CD14-positive monocyte (primary cell): ENCODE measurements around the gene AAR2. TPM values are rescaled to one million over a fixed set of nuclear protein-coding genes. Genes with fewer than 3 reads are reported as not detected.

Experiments used
- DNase-seq, 3 donors: peaks; one replicate each; pipeline ENCODE4 v3.0.0-alpha.2; 2011 to 2022
- H2AFZ ChIP-seq: 2 replicates; pipeline ENCODE4 v1.6.0; 2012; ENCODE audit warnings: mild to moderate bottlenecking, low read depth, low read length, inconsistent platforms; ENCODE audit not compliant: insufficient read depth, poor library complexity, severe bottlenecking
- H3K27ac ChIP-seq, 2 donors: 1 replicate in 1 of 2; 2 replicates in 1 of 2; pipeline ENCODE4 v1.5.1; 2012 to 2013; ENCODE audit warnings: low read length in 2 of 2, control low read depth in 1 of 2, inconsistent platforms in 1 of 2, low read depth in 1 of 2, mild to moderate bottlenecking in 1 of 2
- H3K27me3 ChIP-seq, 2 donors: one replicate each; pipeline versions ENCODE4 v1.6.0 to v1.6.1; 2011 to 2013; ENCODE audit warnings: low read length in 2 of 2; ENCODE audit not compliant: control insufficient read depth in 2 of 2, insufficient read depth in 2 of 2
- H3K36me3 ChIP-seq, 2 donors: replicated peaks in 1 of 2; 1 replicate in 1 of 2; 2 replicates in 1 of 2; pipeline versions ENCODE4 v1.5.1 to v1.6.1; 2012 to 2013; ENCODE audit warnings: low read length in 2 of 2, control low read depth in 1 of 2, inconsistent platforms in 1 of 2, mild to moderate bottlenecking in 1 of 2; ENCODE audit not compliant: insufficient read depth in 2 of 2, control insufficient read depth in 1 of 2
- H3K4me1 ChIP-seq, 2 donors: 1 replicate in 1 of 2; 2 replicates in 1 of 2; pipeline versions ENCODE4 v1.5.1 to v1.6.1; 2012 to 2013; ENCODE audit warnings: low read length in 2 of 2, control low read depth in 1 of 2, inconsistent platforms in 1 of 2, mild to moderate bottlenecking in 1 of 2, moderate library complexity in 1 of 2; ENCODE audit not compliant: insufficient read depth in 2 of 2, control insufficient read depth in 1 of 2
- H3K4me2 ChIP-seq: replicated peaks from 2 replicates; pipeline ENCODE3; 2012; ENCODE audit warnings: low read length, moderate library complexity, mild to moderate bottlenecking; ENCODE audit not compliant: poor library complexity, severe bottlenecking; ENCODE audit errors: extremely low read depth
- H3K4me3 ChIP-seq, 3 experiments: fragments of 200-600 bp in 1 of 3; sonication (generic) in 1 of 3; replicated peaks in 1 of 3; 1 replicate in 2 of 3; 2 replicates in 1 of 3; pipeline ENCODE4 v1.5.1; 2011 to 2013; ENCODE audit warnings: low read length in 3 of 3, mild to moderate bottlenecking in 3 of 3, control low read depth in 2 of 3, low read depth in 2 of 3, inconsistent platforms in 1 of 3, moderate library complexity in 1 of 3
- H3K79me2 ChIP-seq: 2 replicates; pipeline ENCODE4 v1.6.0; 2012; ENCODE audit warnings: mild to moderate bottlenecking, control low read depth, inconsistent platforms, low read length, moderate library complexity; ENCODE audit not compliant: insufficient read depth
- H3K9ac ChIP-seq: 2 replicates; pipeline ENCODE4 v1.6.0; 2017; ENCODE audit warnings: low read length, mild to moderate bottlenecking; ENCODE audit not compliant: insufficient read depth, poor library complexity, severe bottlenecking
- H3K9me3 ChIP-seq, 2 donors: replicated peaks in 1 of 2; 1 replicate in 1 of 2; 2 replicates in 1 of 2; pipeline versions ENCODE4 v1.5.1 to v1.6.1; 2012 to 2013; ENCODE audit warnings: low read length in 2 of 2, control low read depth in 1 of 2; ENCODE audit not compliant: control insufficient read depth in 1 of 2, insufficient read depth in 1 of 2
- H4K20me1 ChIP-seq: 2 replicates; pipeline ENCODE4 v1.6.0; 2012; ENCODE audit warnings: mild to moderate bottlenecking, low read length, control low read depth, moderate library complexity; ENCODE audit not compliant: insufficient read depth
- H3K27ac Mint-ChIP-seq, 7 donors: one replicate each; pipeline ENCODE4 v1.8.0; 2020; ENCODE audit warnings: mild to moderate bottlenecking in 7 of 7, mixed read lengths in 7 of 7, moderate library complexity in 6 of 7, inconsistent platforms in 2 of 7
- H3K27me3 Mint-ChIP-seq, 3 donors: one replicate each; pipeline ENCODE4 v1.8.0; 2021 to 2022; ENCODE audit warnings: low read depth in 3 of 3, mild to moderate bottlenecking in 3 of 3, mixed read lengths in 3 of 3, moderate library complexity in 3 of 3, inconsistent platforms in 1 of 3
- H3K36me3 Mint-ChIP-seq, 2 donors: one replicate each; pipeline ENCODE4 v1.8.0; 2020; ENCODE audit warnings: mixed read lengths in 2 of 2, inconsistent platforms in 1 of 2, mild to moderate bottlenecking in 1 of 2
- H3K4me1 Mint-ChIP-seq: one replicate; pipeline ENCODE4 v1.8.0; 2020; ENCODE audit warnings: mild to moderate bottlenecking, mixed read lengths
- H3K4me3 Mint-ChIP-seq, 2 donors: one replicate each; pipeline ENCODE4 v1.8.0; 2020; ENCODE audit warnings: mild to moderate bottlenecking in 2 of 2, mixed read lengths in 2 of 2, moderate library complexity in 1 of 2
- H3K9me3 Mint-ChIP-seq, 7 donors: one replicate each; pipeline ENCODE4 v1.8.0; 2020 to 2022; ENCODE audit warnings: mixed read lengths in 7 of 7, mild to moderate bottlenecking in 6 of 7, moderate library complexity in 6 of 7, inconsistent platforms in 2 of 7
- WGBS: methylation state at CpG from one replicate; pipeline ENCODE4 v1.1.5; 2013; ENCODE audit warnings: missing lambda C conversion rate; ENCODE audit not compliant: insufficient coverage; 5-methylcytosine and 5-hydroxymethylcytosine counted together
- intact Hi-C, 2 donors: fragments of 100-400 bp; cut with micrococcal nuclease; formaldehyde crosslinking; loops; one replicate each; pipeline versions ENCODE4 v1.15.0 to v1.15.1; 2023
- polyA plus RNA-seq, 3 donors: library from polyadenylated mRNA; depleted of rRNA in 1 of 3; unstranded in 2 of 3; stranded (reverse) in 1 of 3; fragments of 300-500 nt in 2 of 3; fragments of >200 nt in 1 of 3; fragmentation: Illumina TruSeq in 2 of 3; gene quantifications; 1 replicate in 2 of 3; 2 replicates in 1 of 3; pipeline ENCODE4 v1.2.3, GENCODE V29; 2012 to 2021
- TF ChIP-seq, protein P1 (sequence below): fragments of 200-600 bp; IDR thresholded peaks from one replicate; pipeline ENCODE4 v1.8.0; 2022; ENCODE audit warnings: antibody characterized with exemption, mild to moderate bottlenecking

Gene AAR2
- polyA plus RNA-seq, 3 donors: 9.1 to 48.8 (median 45.2) TPM

DNA sequence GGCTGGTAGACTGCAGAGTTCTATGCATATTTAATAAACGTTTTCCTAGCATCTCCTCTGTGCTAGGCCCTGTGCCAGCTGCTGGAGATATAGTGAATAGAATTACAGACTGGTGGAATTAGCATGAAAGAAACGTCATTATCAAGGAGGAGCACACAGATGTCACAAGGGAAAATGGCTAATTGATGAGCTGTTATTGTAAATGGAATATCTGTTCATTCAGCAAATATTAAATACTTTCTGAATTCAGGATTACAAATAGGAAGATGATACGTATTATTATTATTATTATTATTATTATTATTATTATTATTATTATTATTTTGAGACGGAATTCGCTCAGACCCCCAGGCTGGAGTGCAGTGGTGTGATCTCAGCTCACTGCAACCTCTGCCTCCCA lies 1.2 kb downstream of the AAR2 start:
- H3K36me3 Mint-ChIP-seq: peaks cover 21 to 32% of the 10 kb centered on the region in 2 donors
- peaks cover 0 to 1% (median 0%) of the 10 kb centered on the region in 7 donors for H3K9me3 Mint-ChIP-seq
- Histone ChIP-seq H3K9me3 (no peaks in the 10 kb centered on the region), H3K27ac (peak overlapping the region in 1 of 2 donors; percentile 86), H3K4me2 (peak overlapping the region; percentile 83), H4K20me1 (peaks cover 32% of the 10 kb centered on the region), H3K4me3 (peak overlapping the region in 1 of 3 experiments; percentile 93), H3K79me2 (peaks cover 53% of the 10 kb centered on the region), H3K27me3 (no peaks in the 10 kb centered on the region), H2AFZ (no peak overlapping the region), H3K9ac (peak overlapping the region; percentile 90), H3K4me1 (peaks cover 13 to 20% of the 10 kb centered on the region in 2 donors), H3K36me3 (peaks cover 25 to 31% of the 10 kb centered on the region in 2 donors)
- peaks cover 1 to 7% (median 3%) of the 10 kb centered on the region in 3 donors for H3K27me3 Mint-ChIP-seq
- intact Hi-C loops: no loop called here
- WGBS: no CpG with 5 or more reads among the region's 5 CpGs
- H3K4me3 Mint-ChIP-seq: peak overlapping the region; percentile 91 to 99
- no peak for DNase-seq
- TF ChIP-seq, protein P1, sequence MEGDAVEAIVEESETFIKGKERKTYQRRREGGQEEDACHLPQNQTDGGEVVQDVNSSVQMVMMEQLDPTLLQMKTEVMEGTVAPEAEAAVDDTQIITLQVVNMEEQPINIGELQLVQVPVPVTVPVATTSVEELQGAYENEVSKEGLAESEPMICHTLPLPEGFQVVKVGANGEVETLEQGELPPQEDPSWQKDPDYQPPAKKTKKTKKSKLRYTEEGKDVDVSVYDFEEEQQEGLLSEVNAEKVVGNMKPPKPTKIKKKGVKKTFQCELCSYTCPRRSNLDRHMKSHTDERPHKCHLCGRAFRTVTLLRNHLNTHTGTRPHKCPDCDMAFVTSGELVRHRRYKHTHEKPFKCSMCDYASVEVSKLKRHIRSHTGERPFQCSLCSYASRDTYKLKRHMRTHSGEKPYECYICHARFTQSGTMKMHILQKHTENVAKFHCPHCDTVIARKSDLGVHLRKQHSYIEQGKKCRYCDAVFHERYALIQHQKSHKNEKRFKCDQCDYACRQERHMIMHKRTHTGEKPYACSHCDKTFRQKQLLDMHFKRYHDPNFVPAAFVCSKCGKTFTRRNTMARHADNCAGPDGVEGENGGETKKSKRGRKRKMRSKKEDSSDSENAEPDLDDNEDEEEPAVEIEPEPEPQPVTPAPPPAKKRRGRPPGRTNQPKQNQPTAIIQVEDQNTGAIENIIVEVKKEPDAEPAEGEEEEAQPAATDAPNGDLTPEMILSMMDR: no peak
- peak overlapping the region in 6 of 7 donors; percentile 88 to 96 (median 94) for H3K27ac Mint-ChIP-seq
- H3K4me1 Mint-ChIP-seq: peaks cover 21% of the 10 kb centered on the region

DNA sequence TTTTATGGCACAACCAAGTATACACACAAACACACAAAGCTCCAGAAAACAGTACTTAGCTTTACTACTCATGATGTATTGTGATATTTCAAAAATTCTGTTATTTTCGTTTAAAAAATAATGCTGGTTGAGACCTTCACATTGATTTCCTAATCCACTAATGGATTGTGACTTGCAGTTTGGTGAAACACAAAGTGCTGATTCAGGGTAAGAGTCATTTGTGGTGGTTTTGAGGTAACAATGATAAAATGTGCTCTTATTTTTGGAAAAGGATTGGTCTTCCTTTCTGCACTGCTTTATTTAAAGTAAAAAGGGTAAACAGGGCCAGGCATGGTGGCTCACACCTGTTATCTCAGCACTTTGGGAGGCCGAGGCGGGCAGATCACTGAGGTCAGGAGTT lies 1.9 kb downstream of the AAR2 start:
- Histone ChIP-seq H3K27me3 (no peaks in the 10 kb centered on the region), H3K9me3 (no peaks in the 10 kb centered on the region), H3K27ac (no peak overlapping the region), H3K9ac (no peak overlapping the region), H3K36me3 (peaks cover 31 to 37% of the 10 kb centered on the region in 2 donors), H3K4me3 (no peak overlapping the region), H3K79me2 (peaks cover 53% of the 10 kb centered on the region), H4K20me1 (peaks cover 38% of the 10 kb centered on the region), H3K4me1 (peaks cover 13 to 20% of the 10 kb centered on the region in 2 donors), H3K4me2 (no peak overlapping the region), H2AFZ (no peak overlapping the region)
- intact Hi-C loops: no loop called here
- no peak for DNase-seq
- TF ChIP-seq, protein P1: no peak
- Mint-ChIP-seq H3K4me1 (peaks cover 21% of the 10 kb centered on the region), H3K4me3 (no peak overlapping the region), H3K36me3 (peaks cover 25 to 39% of the 10 kb centered on the region in 2 donors), H3K27me3 (peaks cover 0 to 2% (median 0%) of the 10 kb centered on the region in 3 donors), H3K27ac (no peak overlapping the region), H3K9me3 (peaks cover 0 to 1% (median 0%) of the 10 kb centered on the region in 7 donors)
- WGBS: 94% methylated on average over 2 of the region's 3 CpGs
